Amygdala (tissue), 56 donors: ENCODE results near the gene KRTAP10-3.

Source experiments
- DNase-seq, 56 donors: peaks; one replicate each; lab custom pipeline; 2025; lab: John Stamatoyannopoulos, UW

The KRTAP10-3 gene

GRCh38 chr21:44521301-44521927 is 37.2 kb downstream of the KRTAP10-3 start:
- DNase-seq = no peak

- DNase-seq = peak in 1 of 56 donors; percentile 11
These were observed 38.0 kb downstream of the KRTAP10-3 start for GRCh38 chr21:44520326-44521300.

GRCh38 chr21:44519346-44520325 is 39.0 kb downstream of the KRTAP10-3 start:
- no peak for DNase-seq

- no peak for DNase-seq
These were observed 39.9 kb downstream of the KRTAP10-3 start for GRCh38 chr21:44518686-44519085.

- DNase-seq = peak in 19 of 56 donors; percentile 9 to 87 (median 31)
These were observed 41.3 kb downstream of the KRTAP10-3 start for GRCh38 chr21:44517175-44517899.

- DNase-seq = no peak
These were observed 41.8 kb downstream of the KRTAP10-3 start for GRCh38 chr21:44516828-44517174.

GRCh38 chr21:44516342-44516741 is 42.3 kb downstream of the KRTAP10-3 start:
- DNase-seq = no peak

GRCh38 chr21:44515359-44516165 is 43.0 kb downstream of the KRTAP10-3 start:
- DNase-seq = no peak

GRCh38 chr21:44514746-44515358 is 43.7 kb downstream of the KRTAP10-3 start:
- no peak for DNase-seq

- no peak for DNase-seq
These were observed 44.4 kb downstream of the KRTAP10-3 start for GRCh38 chr21:44514218-44514520.

GRCh38 chr21:44513389-44514217 is 45.0 kb downstream of the KRTAP10-3 start:
- no peak for DNase-seq

- DNase-seq = no peak
These were observed 45.9 kb downstream of the KRTAP10-3 start for GRCh38 chr21:44512496-44513388.

GRCh38 chr21:44511938-44512275 is 46.7 kb downstream of the KRTAP10-3 start:
- DNase-seq = no peak

GRCh38 chr21:44511219-44511937 is 47.2 kb downstream of the KRTAP10-3 start:
- no peak for DNase-seq

GRCh38 chr21:44510508-44511218 is 47.9 kb downstream of the KRTAP10-3 start:
- DNase-seq = peak in 5 of 56 donors; percentile 10 to 41 (median 17)

GRCh38 chr21:44510109-44510507 is 48.5 kb downstream of the KRTAP10-3 start:
- no peak for DNase-seq
